HG02885 (cell line): ENCODE data around the gene ALOXE3.

Experiments
- ATAC-seq: cut with Tn5 transposase; IDR thresholded peaks from one replicate; pipeline ENCODE4 v1.9.1; 2021; ENCODE audit warnings: mild to moderate bottlenecking; ENCODE audit not compliant: unreplicated experiment, poor library complexity

Gene ALOXE3

GRCh38 chr17:8154608-8155155, 36.4 kb upstream of the ALOXE3 start:
- ATAC-seq = no peak

GRCh38 chr17:8153957-8154607, 35.8 kb upstream of the ALOXE3 start:
- ATAC-seq = no peak

- ATAC-seq = no peak
These were observed 35.2 kb upstream of the ALOXE3 start for GRCh38 chr17:8153525-8153956.

- no peak for ATAC-seq
These were observed 34.7 kb upstream of the ALOXE3 start for GRCh38 chr17:8153031-8153451.

- peak; percentile 35 for ATAC-seq
These were observed 33.9 kb upstream of the ALOXE3 start, which contains the start of gene PER1 for GRCh38 chr17:8152112-8152775. Gene PER1, minus strand, starts transcription at chr17:8152404. Its CDS starts 1,698 bp downstream, at chr17:8150706.

- no peak for ATAC-seq
These were observed 33.4 kb upstream of the ALOXE3 start for GRCh38 chr17:8151641-8152111.

- ATAC-seq = peak; percentile 65
These were observed 32.9 kb upstream of the ALOXE3 start for GRCh38 chr17:8151120-8151640.

- ATAC-seq = no peak
These were observed 32.1 kb upstream of the ALOXE3 start for GRCh38 chr17:8150194-8151119.

GRCh38 chr17:8149419-8150193, 31.3 kb upstream of the ALOXE3 start:
- no peak for ATAC-seq

- ATAC-seq = no peak
These were observed 30.2 kb upstream of the ALOXE3 start for GRCh38 chr17:8148560-8148959.

- no peak for ATAC-seq
These were observed 29.6 kb upstream of the ALOXE3 start for GRCh38 chr17:8147805-8148404.

- ATAC-seq = no peak
These were observed 29.0 kb upstream of the ALOXE3 start for GRCh38 chr17:8147141-8147804.

- no peak for ATAC-seq
These were observed 28.2 kb upstream of the ALOXE3 start for GRCh38 chr17:8146381-8147140.

GRCh38 chr17:8145811-8146210, 27.5 kb upstream of the ALOXE3 start:
- no peak for ATAC-seq

GRCh38 chr17:8144401-8145231, 26.3 kb upstream of the ALOXE3 start:
- ATAC-seq = no peak

- ATAC-seq = no peak
These were observed 25.5 kb upstream of the ALOXE3 start for GRCh38 chr17:8143581-8144400.
